ENCODE measurements around the gene WNT11.

WNT11 gene

GRCh38 chr11:76228071-76228874, 22.0 kb upstream of the WNT11 start:
- no peaks in the 10 kb centered on the region for H3K4me1 ChIP-seq (ENCODE audit: control insufficient read depth, insufficient read depth, low read length)
- no peak overlapping the region for H3K9ac ChIP-seq (ENCODE audit: low read depth, low read length)
- H3K4me3 ChIP-seq (ENCODE audit: low read depth, low read length): no peak overlapping the region
- H3K27me3 ChIP-seq (ENCODE audit: control insufficient read depth, insufficient read depth, low read length): peaks cover 4% of the 10 kb centered on the region
- H3K36me3 ChIP-seq (ENCODE audit: control insufficient read depth, insufficient read depth, low read length): no peaks in the 10 kb centered on the region
- no peaks in the 10 kb centered on the region for H3K9me3 ChIP-seq (ENCODE audit: control insufficient read depth, insufficient read depth, low read length)

GRCh38 chr11:76226626-76227025, 20.3 kb upstream of the WNT11 start:
- Histone ChIP-seq H3K9me3 (ENCODE audit: control insufficient read depth, insufficient read depth, low read length) (no peaks in the 10 kb centered on the region), H3K4me1 (ENCODE audit: control insufficient read depth, insufficient read depth, low read length) (no peaks in the 10 kb centered on the region), H3K27me3 (ENCODE audit: control insufficient read depth, insufficient read depth, low read length) (peaks cover 3% of the 10 kb centered on the region), H3K9ac (ENCODE audit: low read depth, low read length) (no peak overlapping the region), H3K36me3 (ENCODE audit: control insufficient read depth, insufficient read depth, low read length) (no peaks in the 10 kb centered on the region), H3K4me3 (ENCODE audit: low read depth, low read length) (no peak overlapping the region)

- Histone ChIP-seq H3K4me3 (ENCODE audit: low read depth, low read length) (no peak overlapping the region), H3K36me3 (ENCODE audit: control insufficient read depth, insufficient read depth, low read length) (no peaks in the 10 kb centered on the region), H3K9ac (ENCODE audit: low read depth, low read length) (no peak overlapping the region), H3K9me3 (ENCODE audit: control insufficient read depth, insufficient read depth, low read length) (no peaks in the 10 kb centered on the region), H3K27me3 (ENCODE audit: control insufficient read depth, insufficient read depth, low read length) (no peaks in the 10 kb centered on the region), H3K4me1 (ENCODE audit: control insufficient read depth, insufficient read depth, low read length) (no peaks in the 10 kb centered on the region)
These were observed 18.9 kb upstream of the WNT11 start for GRCh38 chr11:76225122-76225611.

- Histone ChIP-seq H3K4me1 (ENCODE audit: control insufficient read depth, insufficient read depth, low read length) (no peaks in the 10 kb centered on the region), H3K27me3 (ENCODE audit: control insufficient read depth, insufficient read depth, low read length) (no peaks in the 10 kb centered on the region), H3K4me3 (ENCODE audit: low read depth, low read length) (no peak overlapping the region), H3K9me3 (ENCODE audit: control insufficient read depth, insufficient read depth, low read length) (no peaks in the 10 kb centered on the region), H3K36me3 (ENCODE audit: control insufficient read depth, insufficient read depth, low read length) (no peaks in the 10 kb centered on the region), H3K9ac (ENCODE audit: low read depth, low read length) (no peak overlapping the region)
These were observed 18.3 kb upstream of the WNT11 start for GRCh38 chr11:76224461-76225121.

GRCh38 chr11:76221365-76221764, 15.1 kb upstream of the WNT11 start:
- no peaks in the 10 kb centered on the region for H3K4me1 ChIP-seq (ENCODE audit: control insufficient read depth, insufficient read depth, low read length)
- H3K9ac ChIP-seq (ENCODE audit: low read depth, low read length): no peak overlapping the region
- H3K36me3 ChIP-seq (ENCODE audit: control insufficient read depth, insufficient read depth, low read length): no peaks in the 10 kb centered on the region
- no peaks in the 10 kb centered on the region for H3K27me3 ChIP-seq (ENCODE audit: control insufficient read depth, insufficient read depth, low read length)
- H3K9me3 ChIP-seq (ENCODE audit: control insufficient read depth, insufficient read depth, low read length): no peaks in the 10 kb centered on the region
- no peak overlapping the region for H3K4me3 ChIP-seq (ENCODE audit: low read depth, low read length)

DNA sequence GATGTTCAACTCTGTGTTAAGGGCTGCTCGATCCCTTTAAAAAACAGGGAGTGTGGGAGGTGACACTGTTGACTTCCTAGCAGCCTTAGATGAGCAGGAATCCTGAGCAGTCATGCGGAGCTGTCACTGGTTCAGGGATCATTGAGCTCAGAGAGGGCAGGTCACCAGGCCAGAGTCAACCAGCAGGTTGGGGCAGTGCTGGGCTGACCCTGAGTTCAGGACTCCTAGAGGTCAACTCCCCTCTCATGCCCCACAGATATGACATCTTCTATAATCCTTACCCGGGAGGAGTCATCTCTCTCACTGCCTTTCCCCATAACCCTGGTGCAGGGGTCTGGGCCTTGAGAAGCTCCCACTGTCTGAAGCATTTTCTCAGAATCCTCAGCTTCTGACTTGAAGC, 12.9 kb upstream of the WNT11 start:
- Histone ChIP-seq H3K9ac (ENCODE audit: low read depth, low read length) (no peak overlapping the region), H3K27me3 (ENCODE audit: control insufficient read depth, insufficient read depth, low read length) (peaks cover 5% of the 10 kb centered on the region), H3K9me3 (ENCODE audit: control insufficient read depth, insufficient read depth, low read length) (no peaks in the 10 kb centered on the region), H3K36me3 (ENCODE audit: control insufficient read depth, insufficient read depth, low read length) (no peaks in the 10 kb centered on the region), H3K4me3 (ENCODE audit: low read depth, low read length) (no peak overlapping the region), H3K4me1 (ENCODE audit: control insufficient read depth, insufficient read depth, low read length) (no peaks in the 10 kb centered on the region)

- Histone ChIP-seq H3K4me3 (ENCODE audit: low read depth, low read length) (no peak overlapping the region), H3K9ac (ENCODE audit: low read depth, low read length) (no peak overlapping the region), H3K9me3 (ENCODE audit: control insufficient read depth, insufficient read depth, low read length) (no peaks in the 10 kb centered on the region), H3K27me3 (ENCODE audit: control insufficient read depth, insufficient read depth, low read length) (peaks cover 6% of the 10 kb centered on the region), H3K36me3 (ENCODE audit: control insufficient read depth, insufficient read depth, low read length) (no peaks in the 10 kb centered on the region), H3K4me1 (ENCODE audit: control insufficient read depth, insufficient read depth, low read length) (no peaks in the 10 kb centered on the region)
These were observed 12.3 kb upstream of the WNT11 start for GRCh38 chr11:76218449-76219178.

DNA sequence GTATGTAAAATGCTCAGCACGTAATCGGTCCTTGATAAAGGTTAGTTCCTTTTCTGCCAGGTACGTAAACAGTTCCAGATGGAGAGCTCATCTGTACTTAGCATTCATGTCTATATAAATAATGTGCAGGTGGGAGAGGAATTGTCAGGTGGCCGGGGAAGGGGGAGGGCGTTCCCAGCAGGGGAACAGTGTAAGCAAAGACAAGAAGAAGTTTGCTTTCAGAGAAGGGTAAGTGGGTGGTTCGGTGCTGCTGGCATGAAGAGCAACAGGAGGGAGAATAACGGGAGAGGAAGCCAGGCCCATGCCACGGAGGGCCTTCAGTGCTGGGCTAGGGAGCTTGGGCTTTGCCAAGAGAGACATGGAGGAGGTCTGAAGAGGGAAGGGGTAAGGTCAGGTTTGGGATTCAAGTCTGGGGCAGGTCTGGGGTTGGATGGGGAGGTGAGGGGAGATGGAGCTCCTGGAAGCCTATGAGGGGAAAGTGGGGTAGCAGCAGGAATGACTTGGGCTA, 11.4 kb upstream of the WNT11 start:
- H3K27me3 ChIP-seq (ENCODE audit: control insufficient read depth, insufficient read depth, low read length): peaks cover 15% of the 10 kb centered on the region
- H3K36me3 ChIP-seq (ENCODE audit: control insufficient read depth, insufficient read depth, low read length): no peaks in the 10 kb centered on the region
- H3K9ac ChIP-seq (ENCODE audit: low read depth, low read length): no peak overlapping the region
- no peak overlapping the region for H3K4me3 ChIP-seq (ENCODE audit: low read depth, low read length)
- H3K9me3 ChIP-seq (ENCODE audit: control insufficient read depth, insufficient read depth, low read length): no peaks in the 10 kb centered on the region
- no peaks in the 10 kb centered on the region for H3K4me1 ChIP-seq (ENCODE audit: control insufficient read depth, insufficient read depth, low read length)

DNA sequence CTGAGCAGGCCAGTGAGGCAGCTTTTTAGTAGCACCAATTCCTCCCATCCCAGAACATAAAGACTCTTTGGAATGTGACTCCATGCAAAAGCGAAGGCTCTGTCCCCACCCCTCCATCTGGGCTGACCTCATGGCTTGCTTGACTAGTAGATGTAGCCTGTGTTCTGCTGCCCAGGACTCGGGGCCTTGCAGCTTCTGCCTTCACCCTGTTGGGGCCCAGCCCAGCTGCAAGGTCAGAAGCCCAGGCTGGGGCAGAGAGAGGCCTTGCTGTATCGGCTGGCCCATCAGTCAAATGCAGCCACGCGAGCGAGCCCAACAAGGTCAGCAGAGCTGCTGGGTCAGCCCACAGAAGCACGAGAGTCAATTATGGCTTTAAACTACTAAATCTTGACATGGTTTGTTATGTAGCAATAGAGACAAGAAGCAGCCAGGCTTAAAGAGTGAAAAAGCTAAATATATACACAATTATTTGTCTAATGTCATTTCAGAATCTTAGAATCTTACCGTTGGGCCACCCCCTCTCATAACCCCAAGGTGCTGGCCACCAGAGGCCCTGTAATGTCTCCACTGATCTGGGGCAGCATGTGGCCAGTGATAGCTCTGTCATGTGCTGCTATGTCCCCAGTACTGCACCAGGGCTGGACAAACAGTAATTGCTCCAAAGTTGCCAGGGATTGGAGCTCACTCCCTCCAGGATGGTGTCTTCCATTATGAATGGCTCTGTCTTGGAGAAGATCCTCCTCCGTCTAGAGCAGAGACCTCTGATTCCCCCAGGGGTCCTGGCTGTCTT, 10.4 kb upstream of the WNT11 start:
- no peak overlapping the region for H3K4me3 ChIP-seq (ENCODE audit: low read depth, low read length)
- no peaks in the 10 kb centered on the region for H3K36me3 ChIP-seq (ENCODE audit: control insufficient read depth, insufficient read depth, low read length)
- peaks cover 25% of the 10 kb centered on the region for H3K27me3 ChIP-seq (ENCODE audit: control insufficient read depth, insufficient read depth, low read length)
- no peak overlapping the region for H3K9ac ChIP-seq (ENCODE audit: low read depth, low read length)
- no peaks in the 10 kb centered on the region for H3K9me3 ChIP-seq (ENCODE audit: control insufficient read depth, insufficient read depth, low read length)
- H3K4me1 ChIP-seq (ENCODE audit: control insufficient read depth, insufficient read depth, low read length): peaks cover 2% of the 10 kb centered on the region

- Histone ChIP-seq H3K9ac (ENCODE audit: low read depth, low read length) (no peak overlapping the region), H3K27me3 (ENCODE audit: control insufficient read depth, insufficient read depth, low read length) (peaks cover 33% of the 10 kb centered on the region)
These were observed 9.6 kb upstream of the WNT11 start for GRCh38 chr11:76215941-76216340.

DNA sequence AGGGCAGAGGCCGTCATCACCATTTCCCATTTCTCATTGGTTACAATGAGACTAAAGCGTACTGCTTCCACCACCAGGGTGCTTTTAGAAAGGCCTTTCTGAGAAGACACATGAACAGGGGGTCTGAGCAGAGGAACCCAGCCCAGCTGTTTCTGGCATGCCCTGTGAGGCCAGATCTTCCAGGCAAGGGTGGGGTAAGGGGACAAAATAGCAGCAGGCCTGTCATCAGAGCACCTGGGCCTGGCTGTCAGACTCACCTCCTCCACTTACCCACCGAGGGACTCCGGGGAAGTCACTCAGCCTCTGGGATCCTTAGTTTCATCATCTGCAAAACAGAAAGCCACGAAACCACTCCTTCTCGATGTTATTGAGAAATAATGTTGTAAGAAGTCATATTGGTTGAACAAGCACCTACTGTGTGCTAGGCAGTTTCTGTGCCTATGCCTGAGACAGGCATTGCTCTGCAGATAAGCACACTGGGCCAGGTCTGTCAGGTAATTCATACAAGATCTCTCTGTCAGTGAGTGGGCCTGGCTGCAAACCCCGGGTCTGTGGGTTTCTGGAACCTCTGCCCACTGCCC, 8.8 kb upstream of the WNT11 start:
- Histone ChIP-seq H3K4me3 (ENCODE audit: low read depth, low read length) (no peak overlapping the region), H3K9ac (ENCODE audit: low read depth, low read length) (no peak overlapping the region), H3K4me1 (ENCODE audit: control insufficient read depth, insufficient read depth, low read length) (peaks cover 5% of the 10 kb centered on the region), H3K9me3 (ENCODE audit: control insufficient read depth, insufficient read depth, low read length) (no peaks in the 10 kb centered on the region), H3K36me3 (ENCODE audit: control insufficient read depth, insufficient read depth, low read length) (no peaks in the 10 kb centered on the region), H3K27me3 (ENCODE audit: control insufficient read depth, insufficient read depth, low read length) (peaks cover 42% of the 10 kb centered on the region)

More at GRCh38 chr11:76215941-76216340, 9.6 kb upstream of the WNT11 start:
- Histone ChIP-seq H3K36me3 (ENCODE audit: control insufficient read depth, insufficient read depth, low read length) (no peaks in the 10 kb centered on the region), H3K4me3 (ENCODE audit: low read depth, low read length) (no peak overlapping the region), H3K4me1 (ENCODE audit: control insufficient read depth, insufficient read depth, low read length) (peaks cover 5% of the 10 kb centered on the region), H3K9me3 (ENCODE audit: control insufficient read depth, insufficient read depth, low read length) (no peaks in the 10 kb centered on the region)
